K562 (cell line): ENCODE data around the gene BNIP1. TPM values are rescaled to one million over a fixed set of nuclear protein-coding genes. Genes with fewer than 3 reads are reported as not detected.

ENCODE experiments used
- ATAC-seq: fragments of 200-7000 bp; cut with Tn5 transposase; 3 replicates; pipeline ENCODE4 v1.9.1; 2020; ENCODE audit warnings: moderate library complexity
- BruUV-seq: library from RNA; stranded (reverse); fragments of 400-500 nt; replicated peaks from 2 replicates; lab custom pipeline; 2021; lab: Mats Ljungman, UMichigan
- CTCF ChIA-PET: fragments of 300-600 bp; formaldehyde crosslinking; extraction: SDS; loops from one replicate; lab custom pipeline; 2021; ENCODE audit warnings: low intra/inter-chr PET ratio; lab: Yijun Ruan, JAX
- POLR2A ChIA-PET: fragments of 300-600, 350-650 bp; sonication (Branson Sonifier 250); formaldehyde crosslinking; extraction: SDS; loops from one replicate; lab custom pipeline; 2021; ENCODE audit warnings: antibody characterized with exemption, inconsistent platforms; lab: Yijun Ruan, JAX
- DNase-seq, 4 experiments: peaks; one replicate each; pipeline versions ENCODE4 v3.0.0 to v3.0.0-alpha.2; 2011 to 2018; ENCODE audit warnings: low spot score in 3 of 4, mixed read lengths in 3 of 4; ENCODE audit errors: extremely low read depth in 1 of 4
- FAIRE-seq: peaks from 2 replicates; lab custom pipeline; 2011; peaks lifted over from hg19 to GRCh38; lab: Jason Lieb, UNC
- H2AFZ ChIP-seq: 2 replicates; pipeline ENCODE4 v1.6.0; 2011; ENCODE audit warnings: low read depth, low read length, control low read depth, inconsistent platforms
- H3K27ac ChIP-seq: fragments of 200-600 bp; 3 replicates; pipeline ENCODE4 v1.8.0; 2011; ENCODE audit warnings: low read depth, mild to moderate bottlenecking, control low read depth, inconsistent platforms, low read length, moderate library complexity, mixed read lengths; ENCODE audit errors: extremely low read depth
- H3K27me3 ChIP-seq, 2 experiments: fragments of 300-600 bp in 1 of 2; 2 replicates in 1 of 2; 3 replicates in 1 of 2; pipeline versions ENCODE4 v1.6.0 to v1.8.0; 2011; ENCODE audit warnings: inconsistent platforms in 2 of 2, low read length in 2 of 2, mild to moderate bottlenecking in 1 of 2, mixed read lengths in 1 of 2, moderate library complexity in 1 of 2; ENCODE audit not compliant: control insufficient read depth in 2 of 2, insufficient read depth in 2 of 2
- H3K36me3 ChIP-seq: fragments of 300-600 bp; 3 replicates; pipeline ENCODE4 v1.8.0; 2011; ENCODE audit warnings: mild to moderate bottlenecking, low read length, inconsistent platforms; ENCODE audit not compliant: control insufficient read depth, insufficient read depth
- H3K4me1 ChIP-seq, 2 experiments: fragments of 200-600 bp in 1 of 2; replicated peaks in 1 of 2; 2 replicates in 1 of 2; 3 replicates in 1 of 2; pipeline versions ENCODE4 v1.5.1 to v1.8.0; 2011; ENCODE audit warnings: inconsistent platforms in 2 of 2, low read length in 2 of 2, mild to moderate bottlenecking in 1 of 2, mixed read lengths in 1 of 2, moderate library complexity in 1 of 2; ENCODE audit not compliant: control insufficient read depth in 2 of 2, insufficient read depth in 2 of 2
- H3K4me2 ChIP-seq: 2 replicates; pipeline ENCODE4 v1.6.1; 2011; ENCODE audit warnings: low read length, control low read depth, inconsistent platforms, mixed read lengths; ENCODE audit not compliant: insufficient read depth
- H3K4me3 ChIP-seq: fragments of 200-600 bp; sonication (generic), shearing (Covaris generic); 2 replicates; pipeline ENCODE4 v1.5.1; 2016; ENCODE audit warnings: control low read depth, inconsistent platforms
- H3K79me2 ChIP-seq: fragments of 200-600 bp; 3 replicates; pipeline ENCODE4 v1.8.0; 2011; ENCODE audit warnings: low read length, inconsistent platforms; ENCODE audit not compliant: control insufficient read depth, insufficient read depth
- H3K9ac ChIP-seq, 2 experiments: 2 replicates each; pipeline versions ENCODE4 v1.6.0 to v1.6.1; 2011; ENCODE audit warnings: low read depth in 2 of 2, low read length in 2 of 2, control low read depth in 1 of 2, inconsistent platforms in 1 of 2, mild to moderate bottlenecking in 1 of 2, mixed read lengths in 1 of 2; ENCODE audit not compliant: insufficient read depth in 1 of 2
- H3K9me1 ChIP-seq: one replicate; pipeline ENCODE4 v1.6.0; 2011; ENCODE audit warnings: inconsistent platforms, mild to moderate bottlenecking, low read length, moderate library complexity; ENCODE audit not compliant: control insufficient read depth, insufficient read depth
- H3K9me3 ChIP-seq: replicated peaks from 2 replicates; pipeline ENCODE4 v1.5.1; 2011; ENCODE audit warnings: low read depth, low read length, inconsistent platforms; ENCODE audit not compliant: control insufficient read depth, insufficient read depth
- H4K20me1 ChIP-seq: replicated peaks from 2 replicates; pipeline ENCODE4 v1.6.1; 2011; ENCODE audit warnings: low read length, inconsistent platforms, mixed read lengths; ENCODE audit not compliant: control insufficient read depth, insufficient read depth
- BDP1 ChIP-seq: IDR thresholded peaks from 3 replicates; pipeline ENCODE4 v1.6.1; 2011; ENCODE audit not compliant: insufficient read length, insufficient read depth
- BMI1 ChIP-seq: fragments of 150-350 bp; IDR thresholded peaks from 2 replicates; pipeline ENCODE4 v1.6.1; 2014; ENCODE audit warnings: low read length
- GABPB2 ChIP-seq: fragments of 250-450 bp; sonication (Bioruptor Pico); conservative IDR thresholded peaks from 2 replicates; pipeline ENCODE4 v1.5.1; 2021; ENCODE audit warnings: mild to moderate bottlenecking
- HDAC6 ChIP-seq: IDR thresholded peaks from 2 replicates; pipeline ENCODE4 v1.6.1; 2012; ENCODE audit warnings: low read depth, mild to moderate bottlenecking, control low read depth, inconsistent platforms, low read length, moderate library complexity
- HDGF ChIP-seq: fragments of 450-650 bp; IDR thresholded peaks from 2 replicates; pipeline ENCODE4 v1.6.1; 2016
- IFI16 ChIP-seq: fragments of 250-450 bp; sonication (Bioruptor Pico); IDR thresholded peaks from 2 replicates; pipeline ENCODE4 v2.1.2; 2022; ENCODE audit warnings: mild to moderate bottlenecking, inconsistent platforms
- MCM2 ChIP-seq: fragments of 450-650 bp; IDR thresholded peaks from 2 replicates; pipeline ENCODE4 v1.6.1; 2017; ENCODE audit warnings: low read depth, mild to moderate bottlenecking
- MED1 ChIP-seq: sonication (generic); formaldehyde crosslinking; IDR thresholded peaks from 2 replicates; pipeline ENCODE4 v1.8.1; 2023; ENCODE audit warnings: missing genetic modification reagents, borderline replicate concordance
- PPARD ChIP-seq: fragments of 250-450 bp; sonication (Bioruptor Pico); IDR thresholded peaks from 2 replicates; pipeline ENCODE4 v1.8.0; 2022; ENCODE audit warnings: inconsistent platforms, mild to moderate bottlenecking, moderate library complexity
- SMARCE1 ChIP-seq: fragments of 450-650 bp; IDR thresholded peaks from 2 replicates; pipeline ENCODE4 v1.7.1; 2016; ENCODE audit warnings: mild to moderate bottlenecking
- ZBTB8A ChIP-seq: fragments of 450-650 bp; IDR thresholded peaks from 2 replicates; pipeline ENCODE4 v1.6.1; 2018; ENCODE audit warnings: mild to moderate bottlenecking, moderate library complexity; ENCODE audit not compliant: partially characterized antibody
- WGBS: fragments of 100-300 bp; shearing (Covaris generic); methylation state at CpG from one replicate; pipeline ENCODE4 v1.1.6; 2016; ENCODE audit warnings: low coverage, mixed read lengths; ENCODE audit not compliant: insufficient coverage; ENCODE audit errors: missing lambda C conversion rate; 5-methylcytosine and 5-hydroxymethylcytosine counted together
- in situ Hi-C: fragments of 300-500 bp; cut with MboI; formaldehyde crosslinking; loops from 4 replicates; pipeline ENCODE4 v1.15.0; 2018; ENCODE audit warnings: inconsistent platforms, mixed read lengths
- intact Hi-C: fragments of 100-400 bp; cut with micrococcal nuclease; formaldehyde crosslinking; loops from 2 replicates; pipeline ENCODE4 v1.14.2; 2022
- polyA plus RNA-seq, 8 experiments: library from polyadenylated mRNA; depleted of rRNA in 4 of 8; stranded (reverse) in 5 of 8; unstranded in 3 of 8; fragments of >200 nt; fragmentation: Nextera tagmentation in 2 of 8; fragmentation: Illumina TruSeq in 1 of 8; extraction: Ambion mirVana in 2 of 8; extraction: Trizol in 1 of 8; gene quantifications; 2 replicates each; pipeline versions ENCODE4 v1.2.1 to v1.2.3, GENCODE V29; 2011 to 2014; ENCODE audit warnings: inconsistent platforms in 1 of 8, missing spikeins in 1 of 8
- total RNA-seq, 7 experiments: library from RNA; depleted of rRNA in 6 of 7; stranded (reverse); fragments of >200 nt in 6 of 7; fragmentation: Illumina TruSeq in 2 of 7; extraction: Trizol in 2 of 7; gene quantifications; 2 replicates each; pipeline versions ENCODE4 v1.2.1 to v1.2.3, GENCODE V29; 2011 to 2021; ENCODE audit warnings: low replicate concordance in 1 of 7
- TF ChIP-seq, protein P1 (sequence below): fragments of 450-650 bp; IDR thresholded peaks from 2 replicates; pipeline ENCODE4 v1.6.1; 2016; ENCODE audit warnings: mild to moderate bottlenecking
- TF ChIP-seq, protein P2 (sequence below): fragments of 450-650 bp; IDR thresholded peaks from 2 replicates; pipeline ENCODE4 v1.6.1; 2016; ENCODE audit warnings: missing biosample characterization, missing genetic modification characterization
- TF ChIP-seq, protein P3 (sequence below): fragments of 150-350 bp; conservative IDR thresholded peaks from 2 replicates; pipeline ENCODE4 v1.6.1; 2014; ENCODE audit warnings: low read length
- TF ChIP-seq, protein P4 (sequence below): fragments of 450-650 bp; IDR thresholded peaks from 2 replicates; pipeline ENCODE4 v1.6.1; 2016; ENCODE audit warnings: borderline replicate concordance

BNIP1 gene
- total and polyA plus RNA-seq, 9 of the 15 experiments (the other 6 are each of a cell fraction or from before 2014, with no cell fraction given): 18.8 to 65.0 (median 26.2) TPM

DNA sequence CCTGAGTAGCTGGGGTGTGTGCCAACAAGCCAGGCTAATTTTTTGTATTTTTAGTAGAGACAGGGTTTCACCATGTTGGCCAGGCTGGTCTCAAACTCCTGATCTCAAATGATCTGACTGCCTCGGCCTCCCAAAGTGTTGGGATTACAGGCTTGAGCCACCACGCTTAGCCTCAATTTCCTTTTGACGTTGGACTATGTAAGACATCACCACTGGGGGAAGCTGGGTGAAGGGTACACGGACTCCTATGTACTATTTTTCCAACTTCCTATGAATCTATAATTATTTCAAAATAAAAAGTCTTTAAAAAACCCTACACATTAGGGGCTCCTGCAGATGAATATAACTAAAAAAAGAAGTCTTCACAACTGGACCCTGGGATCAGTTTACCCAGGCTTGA is 46.7 kb downstream of the BNIP1 start (continued):
- no peak for TF ChIP-seq ZBTB8A

DNA sequence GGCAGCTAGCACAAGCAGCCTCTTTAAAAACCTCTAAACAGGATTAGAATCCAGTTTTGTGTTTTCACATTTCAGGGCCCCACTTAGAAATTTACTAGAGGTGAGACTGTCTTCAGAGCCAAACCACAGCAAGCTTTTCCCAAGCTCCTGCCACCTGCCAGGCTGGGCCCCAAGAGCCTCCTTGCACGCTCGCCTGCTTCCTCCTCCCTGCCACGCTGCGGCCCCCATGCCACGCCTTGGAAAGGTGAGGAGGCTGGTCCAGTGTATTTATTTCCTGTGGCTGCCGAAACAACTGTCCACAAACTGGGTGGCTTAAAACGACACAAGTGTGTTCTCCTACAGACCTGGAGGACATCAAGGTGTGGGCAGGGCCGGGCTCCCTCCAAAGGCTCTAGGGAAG is 47.2 kb downstream of the BNIP1 start:
- Histone ChIP-seq H3K9ac (no peak overlapping the region), H3K4me2 (no peak overlapping the region), H3K36me3 (no peaks in the 10 kb centered on the region), H2AFZ (no peak overlapping the region), H3K9me1 (no peaks in the 10 kb centered on the region), H3K27ac (no peak overlapping the region), H3K4me3 (no peak overlapping the region), H4K20me1 (peaks cover 4% of the 10 kb centered on the region; the same call in 1 of the 2 replicates), H3K79me2 (no peaks in the 10 kb centered on the region), H3K9me3 (no peaks in the 10 kb centered on the region), H3K27me3 (peaks cover 23 to 72% of the 10 kb centered on the region in 2 experiments), H3K4me1 (no peaks in the 10 kb centered on the region)
- BruUV-seq: no TSS peak
- POLR2A ChIA-PET: interaction anchor here (1.4 kb wide), 1 partner anchor 11 kb away, joined by 3 read pairs; no protein-coding TSS in a partner anchor
- no peak for DNase-seq
- intact Hi-C loops: no loop called here
- no peak for FAIRE-seq
- ATAC-seq: no peak
- in situ Hi-C loops: no loop called here
- 1% methylated on average over 8 of the region's 8 CpGs for WGBS
- CTCF ChIA-PET: no interaction called here
- TF ChIP-seq, protein P1, sequence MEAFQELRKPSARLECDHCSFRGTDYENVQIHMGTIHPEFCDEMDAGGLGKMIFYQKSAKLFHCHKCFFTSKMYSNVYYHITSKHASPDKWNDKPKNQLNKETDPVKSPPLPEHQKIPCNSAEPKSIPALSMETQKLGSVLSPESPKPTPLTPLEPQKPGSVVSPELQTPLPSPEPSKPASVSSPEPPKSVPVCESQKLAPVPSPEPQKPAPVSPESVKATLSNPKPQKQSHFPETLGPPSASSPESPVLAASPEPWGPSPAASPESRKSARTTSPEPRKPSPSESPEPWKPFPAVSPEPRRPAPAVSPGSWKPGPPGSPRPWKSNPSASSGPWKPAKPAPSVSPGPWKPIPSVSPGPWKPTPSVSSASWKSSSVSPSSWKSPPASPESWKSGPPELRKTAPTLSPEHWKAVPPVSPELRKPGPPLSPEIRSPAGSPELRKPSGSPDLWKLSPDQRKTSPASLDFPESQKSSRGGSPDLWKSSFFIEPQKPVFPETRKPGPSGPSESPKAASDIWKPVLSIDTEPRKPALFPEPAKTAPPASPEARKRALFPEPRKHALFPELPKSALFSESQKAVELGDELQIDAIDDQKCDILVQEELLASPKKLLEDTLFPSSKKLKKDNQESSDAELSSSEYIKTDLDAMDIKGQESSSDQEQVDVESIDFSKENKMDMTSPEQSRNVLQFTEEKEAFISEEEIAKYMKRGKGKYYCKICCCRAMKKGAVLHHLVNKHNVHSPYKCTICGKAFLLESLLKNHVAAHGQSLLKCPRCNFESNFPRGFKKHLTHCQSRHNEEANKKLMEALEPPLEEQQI: no peak
- TF ChIP-seq MED1: no peak
- no peak for TF ChIP-seq BMI1
- TF ChIP-seq HDGF: no peak
- no peak for TF ChIP-seq PPARD
- no peak for TF ChIP-seq SMARCE1
- TF ChIP-seq GABPB2 (CRISPR knock-in tag): no peak
- TF ChIP-seq, protein P2, sequence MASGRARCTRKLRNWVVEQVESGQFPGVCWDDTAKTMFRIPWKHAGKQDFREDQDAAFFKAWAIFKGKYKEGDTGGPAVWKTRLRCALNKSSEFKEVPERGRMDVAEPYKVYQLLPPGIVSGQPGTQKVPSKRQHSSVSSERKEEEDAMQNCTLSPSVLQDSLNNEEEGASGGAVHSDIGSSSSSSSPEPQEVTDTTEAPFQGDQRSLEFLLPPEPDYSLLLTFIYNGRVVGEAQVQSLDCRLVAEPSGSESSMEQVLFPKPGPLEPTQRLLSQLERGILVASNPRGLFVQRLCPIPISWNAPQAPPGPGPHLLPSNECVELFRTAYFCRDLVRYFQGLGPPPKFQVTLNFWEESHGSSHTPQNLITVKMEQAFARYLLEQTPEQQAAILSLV (tag): no peak
- TF ChIP-seq, protein P3, sequence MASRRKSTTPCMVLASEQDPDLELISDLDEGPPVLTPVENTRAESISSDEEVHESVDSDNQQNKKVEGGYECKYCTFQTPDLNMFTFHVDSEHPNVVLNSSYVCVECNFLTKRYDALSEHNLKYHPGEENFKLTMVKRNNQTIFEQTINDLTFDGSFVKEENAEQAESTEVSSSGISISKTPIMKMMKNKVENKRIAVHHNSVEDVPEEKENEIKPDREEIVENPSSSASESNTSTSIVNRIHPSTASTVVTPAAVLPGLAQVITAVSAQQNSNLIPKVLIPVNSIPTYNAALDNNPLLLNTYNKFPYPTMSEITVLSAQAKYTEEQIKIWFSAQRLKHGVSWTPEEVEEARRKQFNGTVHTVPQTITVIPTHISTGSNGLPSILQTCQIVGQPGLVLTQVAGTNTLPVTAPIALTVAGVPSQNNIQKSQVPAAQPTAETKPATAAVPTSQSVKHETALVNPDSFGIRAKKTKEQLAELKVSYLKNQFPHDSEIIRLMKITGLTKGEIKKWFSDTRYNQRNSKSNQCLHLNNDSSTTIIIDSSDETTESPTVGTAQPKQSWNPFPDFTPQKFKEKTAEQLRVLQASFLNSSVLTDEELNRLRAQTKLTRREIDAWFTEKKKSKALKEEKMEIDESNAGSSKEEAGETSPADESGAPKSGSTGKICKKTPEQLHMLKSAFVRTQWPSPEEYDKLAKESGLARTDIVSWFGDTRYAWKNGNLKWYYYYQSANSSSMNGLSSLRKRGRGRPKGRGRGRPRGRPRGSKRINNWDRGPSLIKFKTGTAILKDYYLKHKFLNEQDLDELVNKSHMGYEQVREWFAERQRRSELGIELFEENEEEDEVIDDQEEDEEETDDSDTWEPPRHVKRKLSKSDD: no peak
- TF ChIP-seq MCM2: no peak
- TF ChIP-seq, protein P4, sequence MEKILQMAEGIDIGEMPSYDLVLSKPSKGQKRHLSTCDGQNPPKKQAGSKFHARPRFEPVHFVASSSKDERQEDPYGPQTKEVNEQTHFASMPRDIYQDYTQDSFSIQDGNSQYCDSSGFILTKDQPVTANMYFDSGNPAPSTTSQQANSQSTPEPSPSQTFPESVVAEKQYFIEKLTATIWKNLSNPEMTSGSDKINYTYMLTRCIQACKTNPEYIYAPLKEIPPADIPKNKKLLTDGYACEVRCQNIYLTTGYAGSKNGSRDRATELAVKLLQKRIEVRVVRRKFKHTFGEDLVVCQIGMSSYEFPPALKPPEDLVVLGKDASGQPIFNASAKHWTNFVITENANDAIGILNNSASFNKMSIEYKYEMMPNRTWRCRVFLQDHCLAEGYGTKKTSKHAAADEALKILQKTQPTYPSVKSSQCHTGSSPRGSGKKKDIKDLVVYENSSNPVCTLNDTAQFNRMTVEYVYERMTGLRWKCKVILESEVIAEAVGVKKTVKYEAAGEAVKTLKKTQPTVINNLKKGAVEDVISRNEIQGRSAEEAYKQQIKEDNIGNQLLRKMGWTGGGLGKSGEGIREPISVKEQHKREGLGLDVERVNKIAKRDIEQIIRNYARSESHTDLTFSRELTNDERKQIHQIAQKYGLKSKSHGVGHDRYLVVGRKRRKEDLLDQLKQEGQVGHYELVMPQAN: no peak
- no peak for TF ChIP-seq IFI16 (CRISPR knock-in tag)
- TF ChIP-seq HDAC6: no peak
- TF ChIP-seq BDP1: no peak
